Gastroesophageal sphincter (tissue), 3 donors: ENCODE results near the gene ZNF692.
A peak's percentile ranks its signal among the peaks of the same experiment; 100 is the strongest.

Experiments
- CTCF ChIP-seq, 4 experiments: fragments of 200-600 bp in 2 of 4; fragments of 450-650 bp in 2 of 4; sonication (generic) in 1 of 4; IDR thresholded peaks; one replicate each; pipeline ENCODE4 v1.5.1; 2017 to 2019; ENCODE audit warnings: antibody characterized with exemption in 4 of 4, mild to moderate bottlenecking in 2 of 4, moderate library complexity in 2 of 4
- EP300 ChIP-seq: sonication (generic); formaldehyde crosslinking; IDR thresholded peaks from one replicate; pipeline ENCODE4 v1.6.1; 2017; ENCODE audit warnings: antibody characterized with exemption, mild to moderate bottlenecking
- POLR2A ChIP-seq, 2 donors: fragments of 450-650 bp; IDR thresholded peaks; one replicate each; pipeline ENCODE4 v1.6.1; 2017; ENCODE audit warnings: antibody characterized with exemption in 2 of 2, mild to moderate bottlenecking in 2 of 2, moderate library complexity in 1 of 2
- POLR2AphosphoS5 ChIP-seq: sonication (generic); formaldehyde crosslinking; IDR thresholded peaks from one replicate; pipeline ENCODE4 v1.6.1; 2017; ENCODE audit warnings: antibody characterized with exemption

DNA sequence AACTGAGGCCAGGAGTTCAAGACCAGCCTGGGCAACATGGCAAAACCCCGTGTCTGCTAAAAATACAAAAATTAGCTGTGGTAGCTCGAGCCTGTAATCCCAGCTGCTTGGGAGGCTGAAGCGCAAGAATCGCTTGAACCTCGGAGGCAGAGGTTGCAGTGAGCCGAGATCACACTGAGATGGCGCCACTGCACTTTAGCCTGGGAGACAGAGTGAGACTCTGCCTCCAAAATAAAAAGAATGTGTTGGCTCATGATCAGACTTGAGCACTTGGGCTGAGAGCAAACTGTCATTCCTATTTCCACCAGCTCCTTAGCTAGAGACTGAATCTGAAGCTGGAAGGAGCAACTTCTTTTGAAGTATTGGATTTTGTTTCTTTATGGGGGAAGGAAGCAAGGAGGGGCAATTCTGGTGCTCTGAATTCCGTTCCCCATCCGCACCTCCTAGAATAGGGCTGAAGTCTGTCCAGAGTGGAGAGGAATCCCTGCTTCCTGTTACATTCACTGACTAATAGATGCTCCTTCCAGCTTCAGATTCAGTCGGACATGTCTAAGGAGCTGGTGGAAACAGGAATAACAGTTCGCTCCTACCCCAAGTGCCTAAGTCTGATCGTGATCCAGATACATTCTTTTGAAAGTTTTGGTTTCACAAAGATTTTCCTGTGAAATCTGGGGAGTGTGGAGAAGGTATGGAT is 17.0 kb downstream of the ZNF692 start:
- TF ChIP-seq EP300 (no peak), POLR2A (IDR thresholded peaks at IDR 0.05) (no peak), POLR2AphosphoS5 (peak; percentile 13), CTCF (IDR thresholded peaks at IDR 0.05) (peak in 3 of 4 experiments; percentile 63 to 71 (median 63))
